GM19043 (cell line): ENCODE results near the gene ACVRL1.

Source experiments
- ATAC-seq: cut with Tn5 transposase; IDR thresholded peaks from one replicate; pipeline ENCODE4 v1.9.1; 2021; ENCODE audit warnings: low read depth; ENCODE audit not compliant: unreplicated experiment

ACVRL1 gene

GRCh38 chr12:51896236-51896635 lies 11.1 kb upstream of the ACVRL1 start:
- ATAC-seq, result no peak

- ATAC-seq, result no peak
These were observed 10.1 kb upstream of the ACVRL1 start for GRCh38 chr12:51897181-51897580.

- no peak for ATAC-seq
These were observed 8.8 kb upstream of the ACVRL1 start for GRCh38 chr12:51898506-51898905.

- ATAC-seq, result no peak
These were observed 8.4 kb upstream of the ACVRL1 start for GRCh38 chr12:51898937-51899336.

GRCh38 chr12:51900323-51900889 lies 6.9 kb upstream of the ACVRL1 start:
- no peak for ATAC-seq

- ATAC-seq, result no peak
These were observed 6.0 kb upstream of the ACVRL1 start for GRCh38 chr12:51901121-51901817.

- ATAC-seq, result no peak
These were observed 5.4 kb upstream of the ACVRL1 start for GRCh38 chr12:51901881-51902280.

GRCh38 chr12:51904951-51905470 lies 2.3 kb upstream of the ACVRL1 start:
- no peak for ATAC-seq

- no peak for ATAC-seq
These were observed 1.6 kb upstream of the ACVRL1 start for GRCh38 chr12:51905471-51906429.

GRCh38 chr12:51906430-51907082 lies 748 bp upstream of the ACVRL1 start:
- ATAC-seq, result no peak

- no peak for ATAC-seq
These were observed 637 bp downstream of the ACVRL1 start for GRCh38 chr12:51907856-51908425.

GRCh38 chr12:51908876-51909592 lies 1.7 kb downstream of the ACVRL1 start:
- ATAC-seq, result no peak

GRCh38 chr12:51910168-51910567 lies 2.9 kb downstream of the ACVRL1 start:
- ATAC-seq, result no peak

GRCh38 chr12:51910691-51911090 lies 3.4 kb downstream of the ACVRL1 start:
- no peak for ATAC-seq

- ATAC-seq, result no peak
These were observed 4.0 kb downstream of the ACVRL1 start for GRCh38 chr12:51911307-51911706.

- ATAC-seq, result no peak
These were observed 4.7 kb downstream of the ACVRL1 start for GRCh38 chr12:51911788-51912711.

- no peak for ATAC-seq
These were observed 6.0 kb downstream of the ACVRL1 start for GRCh38 chr12:51913071-51914033.
